GM18867 (cell line): ENCODE measurements around the gene MYO7A.

ENCODE experiments used
- ATAC-seq: cut with Tn5 transposase; IDR thresholded peaks from one replicate; pipeline ENCODE4 v1.9.1; 2021; ENCODE audit warnings: mild to moderate bottlenecking, moderate library complexity; ENCODE audit not compliant: unreplicated experiment

MYO7A gene

GRCh38 chr11:77110836-77111235, 17.2 kb upstream of the MYO7A start:
- ATAC-seq, result no peak

- ATAC-seq, result no peak
Measured at GRCh38 chr11:77111277-77111676, 16.8 kb upstream of the MYO7A start.

- ATAC-seq, result no peak
Measured at GRCh38 chr11:77111946-77112345, 16.1 kb upstream of the MYO7A start.

GRCh38 chr11:77112641-77113381, 15.2 kb upstream of the MYO7A start:
- ATAC-seq, result no peak

GRCh38 chr11:77113382-77114088, 14.5 kb upstream of the MYO7A start:
- no peak for ATAC-seq

- no peak for ATAC-seq
Measured at GRCh38 chr11:77114089-77114463, 14.0 kb upstream of the MYO7A start.

GRCh38 chr11:77115181-77115611, 12.8 kb upstream of the MYO7A start:
- ATAC-seq, result no peak

- no peak for ATAC-seq
Measured at GRCh38 chr11:77115956-77116355, 12.1 kb upstream of the MYO7A start.

GRCh38 chr11:77117492-77117891, 10.6 kb upstream of the MYO7A start:
- ATAC-seq, result no peak

GRCh38 chr11:77118086-77118485, 10.0 kb upstream of the MYO7A start:
- ATAC-seq, result no peak

GRCh38 chr11:77118971-77119370, 9.1 kb upstream of the MYO7A start:
- ATAC-seq, result no peak

- no peak for ATAC-seq
Measured at GRCh38 chr11:77119531-77119936, 8.5 kb upstream of the MYO7A start.

GRCh38 chr11:77120571-77120970, 7.5 kb upstream of the MYO7A start:
- ATAC-seq, result no peak

- no peak for ATAC-seq
Measured at GRCh38 chr11:77121096-77121640, 6.9 kb upstream of the MYO7A start.

- ATAC-seq, result no peak
Measured at GRCh38 chr11:77121876-77122575, 6.0 kb upstream of the MYO7A start.

GRCh38 chr11:77122576-77123212, 5.4 kb upstream of the MYO7A start:
- ATAC-seq, result no peak

GRCh38 chr11:77123591-77123990, 4.5 kb upstream of the MYO7A start:
- no peak for ATAC-seq

- ATAC-seq, result no peak
Measured at GRCh38 chr11:77124041-77124440, 4.0 kb upstream of the MYO7A start.

GRCh38 chr11:77124488-77124887, 3.6 kb upstream of the MYO7A start:
- no peak for ATAC-seq

GRCh38 chr11:77125191-77125590, 2.9 kb upstream of the MYO7A start:
- no peak for ATAC-seq

- no peak for ATAC-seq
Measured at GRCh38 chr11:77125695-77126094, 2.4 kb upstream of the MYO7A start.
